ENCODE measurements around the gene KCNIP1.
A peak's percentile ranks its signal among the peaks of the same experiment; 100 is the strongest.

The KCNIP1 gene

GRCh38 chr5:170655476-170655875, 151.7 kb downstream of the KCNIP1 start:
- DNase-seq = no peak

GRCh38 chr5:170655920-170656319, 152.1 kb downstream of the KCNIP1 start:
- no peak for DNase-seq

GRCh38 chr5:170656346-170656745, 152.5 kb downstream of the KCNIP1 start:
- no peak for DNase-seq

- no peak for DNase-seq
Observed at GRCh38 chr5:170660531-170660930, 156.7 kb downstream of the KCNIP1 start.

GRCh38 chr5:170662966-170663365, 159.1 kb downstream of the KCNIP1 start:
- DNase-seq = no peak

GRCh38 chr5:170678811-170679210, 175.0 kb downstream of the KCNIP1 start:
- DNase-seq = no peak

- peak; percentile 31 to 39 for DNase-seq
Observed at GRCh38 chr5:170681013-170681433, 177.2 kb downstream of the KCNIP1 start.

GRCh38 chr5:170691657-170692056, 187.8 kb downstream of the KCNIP1 start:
- no peak for DNase-seq

GRCh38 chr5:170693701-170694100, 189.9 kb downstream of the KCNIP1 start:
- no peak for DNase-seq

GRCh38 chr5:170694911-170695310, 191.1 kb downstream of the KCNIP1 start:
- no peak for DNase-seq

GRCh38 chr5:170697031-170697430, 193.2 kb downstream of the KCNIP1 start:
- DNase-seq = no peak

GRCh38 chr5:170700503-170700902, 196.7 kb downstream of the KCNIP1 start:
- no peak for DNase-seq

- DNase-seq = no peak
Observed at GRCh38 chr5:170701334-170701733, 197.5 kb downstream of the KCNIP1 start.

GRCh38 chr5:170704417-170705192, 200.8 kb downstream of the KCNIP1 start:
- DNase-seq = no peak

GRCh38 chr5:170709640-170710039, 205.8 kb downstream of the KCNIP1 start:
- DNase-seq = no peak

- no peak for DNase-seq
Observed at GRCh38 chr5:170711300-170711699, 207.5 kb downstream of the KCNIP1 start.

- DNase-seq = no peak
Observed at GRCh38 chr5:170715141-170715540, 211.3 kb downstream of the KCNIP1 start.

GRCh38 chr5:170716396-170716795, 212.6 kb downstream of the KCNIP1 start:
- DNase-seq = no peak

GRCh38 chr5:170719551-170719950, 215.7 kb downstream of the KCNIP1 start:
- DNase-seq = no peak

- DNase-seq = no peak
Observed at GRCh38 chr5:170720179-170720578, 216.4 kb downstream of the KCNIP1 start.

GRCh38 chr5:170720984-170721383, 217.2 kb downstream of the KCNIP1 start:
- DNase-seq = no peak

GRCh38 chr5:170721681-170722080, 217.9 kb downstream of the KCNIP1 start:
- no peak for DNase-seq

GRCh38 chr5:170722316-170722715, 218.5 kb downstream of the KCNIP1 start:
- no peak for DNase-seq

GRCh38 chr5:170731052-170731451, 227.2 kb downstream of the KCNIP1 start:
- DNase-seq = no peak

- no peak for DNase-seq
Observed at GRCh38 chr5:170732685-170733084, 228.9 kb downstream of the KCNIP1 start.

Data from stimulated activated CD4-positive, alpha-beta T cell treated with anti-CD3 and anti-CD28 coated beads, Interleukin-2, amount 100 ng/mL, for 48 hours (primary cell).